Spleen (tissue), 11 donors: Measurements from ENCODE around the gene C10orf143. TPM values are rescaled to one million over a fixed set of nuclear protein-coding genes. Genes with fewer than 3 reads are reported as not detected.

Source experiments
- DNase-seq: peaks from one replicate; pipeline ENCODE4 v3.0.0-alpha.2; 2020
- H3K27ac ChIP-seq, 8 donors: fragments of 200-600 bp; sonication (generic) in 7 of 8; 1 replicate in 4 of 8; 2 replicates in 4 of 8; pipeline versions ENCODE4 v1.5.0 to v1.8.0; 2016 to 2021; ENCODE audit warnings: inconsistent platforms in 4 of 8, mild to moderate bottlenecking in 4 of 8, moderate library complexity in 1 of 8
- H3K27me3 ChIP-seq, 7 donors: fragments of 200-600 bp; sonication (generic) in 6 of 7; replicated peaks in 1 of 7; 1 replicate in 4 of 7; 2 replicates in 3 of 7; pipeline versions ENCODE4 v1.5.0 to v1.8.0; 2016 to 2021; ENCODE audit warnings: inconsistent platforms in 3 of 7, mild to moderate bottlenecking in 1 of 7
- H3K36me3 ChIP-seq, 6 donors: fragments of 200-600 bp; sonication (generic) in 5 of 6; 1 replicate in 4 of 6; 2 replicates in 2 of 6; pipeline versions ENCODE4 v1.5.0 to v1.8.0; 2016 to 2021; ENCODE audit warnings: inconsistent platforms in 2 of 6
- H3K4me1 ChIP-seq, 6 donors: fragments of 200-600 bp; sonication (generic) in 5 of 6; 1 replicate in 3 of 6; 2 replicates in 3 of 6; pipeline versions ENCODE4 v1.5.0 to v1.8.0; 2016 to 2021; ENCODE audit warnings: inconsistent platforms in 3 of 6
- H3K4me3 ChIP-seq, 8 donors: fragments of 200-600 bp; sonication (generic) in 7 of 8; 1 replicate in 4 of 8; 2 replicates in 4 of 8; pipeline versions ENCODE4 v1.5.0 to v1.8.0; 2016 to 2021; ENCODE audit warnings: inconsistent platforms in 4 of 8, mild to moderate bottlenecking in 4 of 8, moderate library complexity in 2 of 8
- H3K9me3 ChIP-seq, 8 donors: fragments of 200-600 bp; sonication (generic) in 7 of 8; 1 replicate in 4 of 8; 2 replicates in 4 of 8; pipeline versions ENCODE4 v1.5.0 to v1.8.0; 2016 to 2021; ENCODE audit warnings: inconsistent platforms in 4 of 8
- CTCF ChIP-seq, 11 experiments: fragments of 200-600 bp in 7 of 11; fragments of 450-650 bp in 4 of 11; sonication (generic) in 4 of 11; IDR thresholded peaks in 8 of 11; conservative IDR thresholded peaks in 3 of 11; 1 replicate in 7 of 11; 2 replicates in 4 of 11; pipeline versions ENCODE4 v1.4.0 to v1.8.0; 2016 to 2021; ENCODE audit warnings: antibody characterized with exemption in 11 of 11, inconsistent platforms in 4 of 11, mild to moderate bottlenecking in 1 of 11
- POLR2A ChIP-seq, 3 donors: fragments of 450-650 bp; IDR thresholded peaks; one replicate each; pipeline ENCODE4 v1.5.1; 2017; ENCODE audit warnings: antibody characterized with exemption in 3 of 3, mild to moderate bottlenecking in 1 of 3
- POLR2AphosphoS5 ChIP-seq, 3 donors: sonication (generic); formaldehyde crosslinking; IDR thresholded peaks; one replicate each; pipeline ENCODE4 v1.5.1; 2017; ENCODE audit warnings: antibody characterized with exemption in 3 of 3
- WGBS, 5 donors: extraction: QIAGEN DNeasy Blood & Tissue Kit in 3 of 5; methylation state at CpG; one replicate each; pipeline versions ENCODE4 v1.1.5 to v1.1.7; 2013 to 2018; 5-methylcytosine and 5-hydroxymethylcytosine counted together
- intact Hi-C: fragments of 100-400 bp; cut with DNase I; formaldehyde crosslinking; loops from one replicate; pipeline ENCODE4 v1.15.0; 2023; ENCODE audit warnings: low total_unique reads
- polyA plus RNA-seq, 3 donors: library from polyadenylated mRNA; stranded (reverse); fragments of 200-250 nt; gene quantifications; one replicate each; pipeline ENCODE4 v1.2.1, GENCODE V29; 2013
- total RNA-seq, 7 donors: library from RNA; depleted of rRNA in 3 of 7; stranded (reverse); fragments of >200 nt in 3 of 7; fragmentation: NEBNext Ultra II Directional in 4 of 7; extraction: Animal tissue kit (Norgen Biotek cat#: 25700) in 4 of 7; gene quantifications; one replicate each; pipeline versions ENCODE4 v1.1.0 to v1.2.1, GENCODE V29; 2016 to 2021
- donor health status: healthy with polysubstance abuse.
- donor health status: DM: no; HTN: no; CAD: no; lungs with moderate emphysema.
- donor health status: DM: no; HTN: no; CAD: no.
- donor health status: Bipolar disorder and iron deficiency.
- donor health status: healthy.
- donor health status: DM: no; HTN: no; CAD: no.
- donor health status: DM: yes; HTN: yes; CAD: no.

The C10orf143 gene
- total and polyA plus RNA-seq, 10 donors, result 2.3 to 15.6 (median 5.1) TPM

- Histone ChIP-seq H3K27ac (peak overlapping the region in 2 of 8 donors; percentile 26 to 32), H3K27me3 (no peaks in the 10 kb centered on the region), H3K36me3 (peaks cover 0 to 40% (median 10%) of the 10 kb centered on the region in 6 donors), H3K4me1 (peaks cover 26 to 83% (median 72%) of the 10 kb centered on the region in 6 donors), H3K4me3 (no peak overlapping the region), H3K9me3 (no peaks in the 10 kb centered on the region)
- 36 to 51% (median 48%) methylated on average over 2 of the region's 2 CpGs for WGBS, 5 donors
- no peak for DNase-seq
- TF ChIP-seq CTCF (IDR thresholded peaks at IDR 0.05 in 8 of 11, conservative IDR thresholded peaks at IDR 0.05 in 3 of 11), result no peak
- TF ChIP-seq POLR2AphosphoS5 (IDR thresholded peaks at IDR 0.05), result no peak
- TF ChIP-seq POLR2A (IDR thresholded peaks at IDR 0.05), result no peak
- intact Hi-C loops, result no loop called here
Measured at GRCh38 chr10:130141878-130142277, 31.2 kb upstream of the C10orf143 start.

- Histone ChIP-seq H3K4me1 (peaks cover 26 to 87% (median 73%) of the 10 kb centered on the region in 6 donors), H3K9me3 (no peaks in the 10 kb centered on the region), H3K36me3 (peaks cover 0 to 35% (median 8%) of the 10 kb centered on the region in 6 donors), H3K4me3 (no peak overlapping the region), H3K27me3 (no peaks in the 10 kb centered on the region), H3K27ac (peak overlapping the region in 3 of 8 donors; percentile 12 to 32 (median 26))
- TF ChIP-seq CTCF (IDR thresholded peaks at IDR 0.05 in 8 of 11, conservative IDR thresholded peaks at IDR 0.05 in 3 of 11), result no peak
- no peak for TF ChIP-seq POLR2A (IDR thresholded peaks at IDR 0.05)
- no peak for TF ChIP-seq POLR2AphosphoS5 (IDR thresholded peaks at IDR 0.05)
- 51 to 57% (median 54%) methylated on average over 1 of the region's 1 CpG for WGBS, 5 donors
- DNase-seq, result no peak
- intact Hi-C loops, result no loop called here
Measured at GRCh38 chr10:130141460-130141859, 30.8 kb upstream of the C10orf143 start.

GRCh38 chr10:130141038-130141437 lies 30.4 kb upstream of the C10orf143 start:
- no peaks in the 10 kb centered on the region for H3K9me3 ChIP-seq
- no peak for TF ChIP-seq POLR2AphosphoS5 (IDR thresholded peaks at IDR 0.05)
- TF ChIP-seq CTCF (IDR thresholded peaks at IDR 0.05 in 8 of 11, conservative IDR thresholded peaks at IDR 0.05 in 3 of 11), result no peak
- no peak for TF ChIP-seq POLR2A (IDR thresholded peaks at IDR 0.05)
- 77 to 91% (median 86%) methylated on average over 4 of the region's 4 CpGs for WGBS, 5 donors
- H3K4me1 ChIP-seq, result peaks cover 26 to 86% (median 70%) of the 10 kb centered on the region in 6 donors
- no peak overlapping the region for H3K4me3 ChIP-seq
- no peaks in the 10 kb centered on the region for H3K27me3 ChIP-seq
- peak overlapping the region in 3 of 8 donors; percentile 12 to 32 (median 26) for H3K27ac ChIP-seq
- intact Hi-C loops, result no loop called here
- peaks cover 0 to 31% (median 5%) of the 10 kb centered on the region in 6 donors for H3K36me3 ChIP-seq
- DNase-seq, result no peak

GRCh38 chr10:130140425-130140824 lies 29.8 kb upstream of the C10orf143 start:
- intact Hi-C loops, result no loop called here
- Histone ChIP-seq H3K9me3 (no peaks in the 10 kb centered on the region), H3K27me3 (no peaks in the 10 kb centered on the region), H3K4me3 (no peak overlapping the region), H3K27ac (peak overlapping the region in 2 of 8 donors; percentile 26 to 32), H3K36me3 (peaks cover 0 to 25% (median 0%) of the 10 kb centered on the region in 6 donors), H3K4me1 (peaks cover 26 to 86% (median 71%) of the 10 kb centered on the region in 6 donors)
- WGBS, 5 donors, result 71 to 86% (median 75%) methylated on average over 1 of the region's 1 CpG
- TF ChIP-seq POLR2AphosphoS5 (IDR thresholded peaks at IDR 0.05) (no peak), CTCF (IDR thresholded peaks at IDR 0.05 in 8 of 11, conservative IDR thresholded peaks at IDR 0.05 in 3 of 11) (no peak), POLR2A (IDR thresholded peaks at IDR 0.05) (no peak)
- no peak for DNase-seq
